ENCODE results near the gene AQR.
"Not testable (repeated sequence)": the region's sequence is repeated elsewhere in the genome, so short reads cannot be mapped to it uniquely, and the experiment has no call there.

The AQR gene

DNA sequence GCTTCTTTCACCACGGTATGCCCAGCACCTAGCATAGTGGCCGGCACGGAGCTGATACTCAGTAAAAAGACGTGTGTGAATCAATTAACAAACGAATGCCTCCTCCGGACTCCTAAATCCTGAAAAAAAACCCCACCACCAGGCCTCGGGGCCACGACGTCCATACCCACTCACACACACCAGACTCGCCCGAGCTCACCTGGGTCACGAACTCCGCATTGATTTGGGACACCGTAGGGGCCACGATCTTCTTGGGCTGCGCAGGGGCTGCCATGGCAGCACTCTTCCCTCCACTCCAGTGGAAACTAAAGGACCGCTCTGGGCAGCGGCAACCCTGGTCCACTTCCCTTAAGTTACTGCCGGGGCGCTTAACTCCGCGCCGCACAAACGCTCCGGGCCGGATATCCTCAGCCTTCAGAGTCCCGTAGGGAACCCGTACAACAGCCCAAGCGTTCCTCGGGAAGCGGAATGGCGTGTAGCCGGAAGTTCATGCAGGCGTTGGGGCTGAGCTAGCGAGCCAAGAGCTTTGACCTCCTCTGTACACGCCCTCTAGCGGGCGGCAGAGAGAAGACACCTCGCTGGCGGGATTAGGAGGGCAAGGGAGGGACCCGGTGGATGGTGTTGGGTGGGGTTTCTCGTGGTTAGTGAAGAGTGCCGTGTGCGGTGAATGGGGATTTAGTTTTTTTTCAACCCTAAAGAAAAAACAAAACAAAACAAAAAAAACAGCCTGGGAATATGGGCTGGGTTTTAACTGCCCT lies at the start of gene AQR:
AQR (minus strand) TSS at position 403 of the 758 bp plus-strand sequence; CDS start at position 274, 129 bp downstream.
- DNase-seq (ENCODE audit: low read depth), result peak; percentile 84

GRCh38 chr15:35014241-35014640 lies 44.7 kb upstream of the AQR start:
- DNase-seq (ENCODE audit: low read depth), result no peak

GRCh38 chr15:35013370-35013769 lies 43.8 kb upstream of the AQR start:
- DNase-seq (ENCODE audit: low read depth), result no peak

DNA sequence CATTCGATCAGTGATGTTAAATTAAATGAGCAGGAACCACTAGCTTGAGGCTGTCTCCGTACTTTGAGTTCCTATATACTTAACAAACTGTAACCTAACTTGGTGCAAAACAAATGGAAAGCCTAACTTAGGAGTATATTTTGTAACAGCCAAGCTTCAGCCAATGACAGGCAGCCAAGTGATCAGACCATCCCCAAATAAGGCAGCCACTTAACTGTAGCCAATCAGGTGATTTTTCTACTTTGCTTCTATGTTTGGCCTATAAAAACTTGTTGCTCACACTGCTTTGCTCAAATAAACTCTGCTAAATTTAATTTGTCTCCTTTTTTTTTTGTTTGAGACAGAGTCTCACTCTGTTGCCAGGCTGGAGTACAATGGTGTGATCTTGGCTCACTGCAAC lies 37.9 kb upstream of the AQR start:
- DNase-seq (ENCODE audit: low read depth), result no peak

- DNase-seq (ENCODE audit: low read depth), result no peak
Measured at GRCh38 chr15:35005933-35006332, 36.4 kb upstream of the AQR start.

GRCh38 chr15:35003928-35004327 lies 34.4 kb upstream of the AQR start:
- DNase-seq (ENCODE audit: low read depth), result no peak

GRCh38 chr15:35000511-35000910 lies 31.0 kb upstream of the AQR start:
- DNase-seq (ENCODE audit: low read depth), result no peak

GRCh38 chr15:34999906-35000305 lies 30.4 kb upstream of the AQR start:
- no peak for DNase-seq (ENCODE audit: low read depth)

- DNase-seq (ENCODE audit: low read depth), result no peak
Measured at GRCh38 chr15:34994925-34995324, 25.4 kb upstream of the AQR start.

- DNase-seq (ENCODE audit: low read depth), result no peak
Measured at GRCh38 chr15:34993877-34994276, 24.3 kb upstream of the AQR start.

- DNase-seq (ENCODE audit: low read depth), result no peak
Measured at GRCh38 chr15:34993412-34993811, 23.9 kb upstream of the AQR start.

GRCh38 chr15:34988027-34988902 lies 18.7 kb upstream of the AQR start, which contains the start of gene ZNF770:
Gene ZNF770 (minus strand): TSS chr15:34988287. CDS start chr15:34983434, 4,853 bp downstream.
- DNase-seq (ENCODE audit: low read depth), result peak; percentile 81

GRCh38 chr15:34987609-34988026 lies 18.1 kb upstream of the AQR start:
- no peak for DNase-seq (ENCODE audit: low read depth)

DNA sequence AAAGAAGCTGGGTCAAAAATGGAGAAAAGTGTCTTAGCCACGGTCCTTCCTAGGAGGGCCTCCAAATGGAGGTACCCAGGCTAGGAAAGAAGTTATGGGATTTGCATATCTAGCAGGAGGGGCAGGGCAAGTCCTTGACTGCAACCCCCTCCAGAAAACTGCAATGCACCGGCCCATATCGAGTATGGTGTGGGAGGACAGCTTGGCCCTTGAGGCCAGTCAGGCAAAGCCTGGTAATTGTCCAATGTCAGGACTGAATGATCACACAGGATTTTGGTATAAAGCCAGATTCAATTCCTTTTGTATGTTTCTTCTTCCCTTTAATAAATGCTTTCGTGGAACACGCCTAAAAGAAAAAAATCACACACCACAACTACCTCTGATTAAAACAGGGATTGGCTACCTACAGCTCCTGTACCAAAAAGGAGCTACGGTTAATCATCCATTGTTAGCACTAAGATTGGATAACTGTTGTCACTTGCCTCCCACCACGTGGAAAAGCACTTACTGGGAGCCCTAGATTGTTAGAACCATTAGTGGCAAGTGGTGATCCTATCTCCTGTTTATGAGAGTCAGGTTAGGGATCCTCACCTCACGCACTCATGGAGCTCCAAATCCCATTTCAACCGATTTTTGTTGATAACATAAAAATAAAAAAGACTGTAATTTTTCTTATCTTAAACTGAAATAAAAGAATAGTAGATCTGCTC lies 17.4 kb upstream of the AQR start:
- DNase-seq (ENCODE audit: low read depth), result no peak

GRCh38 chr15:34986326-34986725 lies 16.8 kb upstream of the AQR start:
- DNase-seq (ENCODE audit: low read depth), result no peak

DNA sequence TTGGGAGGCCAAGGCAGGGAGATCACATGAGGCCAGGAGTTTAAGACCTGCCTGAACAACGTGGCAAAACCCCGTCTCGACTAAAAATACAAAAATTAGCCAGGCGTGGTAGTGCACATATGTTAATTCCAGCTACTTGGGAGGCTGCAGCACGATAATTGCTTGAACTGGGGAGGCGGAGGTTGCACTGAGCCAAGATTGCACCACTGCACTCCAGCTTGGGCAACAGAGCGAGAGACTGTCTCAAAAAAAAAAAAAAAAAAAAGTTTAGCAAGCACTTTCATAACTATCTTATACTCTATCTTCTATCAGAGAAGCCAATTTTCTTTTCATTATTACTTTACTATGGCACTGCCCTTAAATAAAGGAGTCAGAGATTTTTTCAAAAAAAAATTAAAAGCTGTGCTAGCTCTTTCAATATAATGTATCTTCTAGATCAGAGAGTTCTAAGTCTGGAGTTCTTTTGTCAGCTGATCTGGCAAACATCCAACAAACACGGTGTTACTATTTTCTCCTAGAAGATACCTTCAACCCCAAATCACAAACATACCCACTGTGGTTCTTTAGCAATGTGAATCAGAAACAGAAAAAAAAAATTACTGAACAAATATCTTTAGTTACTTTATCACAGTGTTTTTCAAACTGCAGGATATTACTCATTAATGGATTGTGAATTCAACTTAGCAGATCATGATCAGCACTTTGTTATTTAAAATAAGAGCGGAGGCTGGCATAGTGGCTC lies 15.5 kb upstream of the AQR start:
- DNase-seq (ENCODE audit: low read depth), result no peak

GRCh38 chr15:34976743-34977142 lies 7.2 kb upstream of the AQR start:
- DNase-seq (ENCODE audit: low read depth), result no peak

- DNase-seq (ENCODE audit: low read depth), result no peak
Measured at GRCh38 chr15:34976073-34976472, 6.5 kb upstream of the AQR start.

DNA sequence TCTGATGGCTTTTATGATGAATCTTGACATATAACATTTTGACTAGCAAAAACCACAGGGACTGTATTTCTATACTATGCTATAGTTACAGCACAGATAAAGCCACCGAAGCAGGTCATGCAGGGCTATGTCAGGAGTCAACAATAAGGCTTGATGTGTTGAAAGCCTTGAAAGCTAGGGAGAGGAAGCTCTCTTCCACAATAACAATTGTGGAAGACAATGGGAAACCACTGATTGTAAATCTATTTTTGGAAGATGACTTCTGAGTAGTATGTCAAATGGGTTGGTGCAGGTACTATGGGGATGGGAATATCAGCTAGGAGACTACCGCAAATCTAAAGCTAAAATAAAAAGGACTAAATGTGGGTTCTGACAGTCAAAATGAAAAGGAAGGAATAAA lies 4.0 kb upstream of the AQR start:
- DNase-seq (ENCODE audit: low read depth), result no peak

DNA sequence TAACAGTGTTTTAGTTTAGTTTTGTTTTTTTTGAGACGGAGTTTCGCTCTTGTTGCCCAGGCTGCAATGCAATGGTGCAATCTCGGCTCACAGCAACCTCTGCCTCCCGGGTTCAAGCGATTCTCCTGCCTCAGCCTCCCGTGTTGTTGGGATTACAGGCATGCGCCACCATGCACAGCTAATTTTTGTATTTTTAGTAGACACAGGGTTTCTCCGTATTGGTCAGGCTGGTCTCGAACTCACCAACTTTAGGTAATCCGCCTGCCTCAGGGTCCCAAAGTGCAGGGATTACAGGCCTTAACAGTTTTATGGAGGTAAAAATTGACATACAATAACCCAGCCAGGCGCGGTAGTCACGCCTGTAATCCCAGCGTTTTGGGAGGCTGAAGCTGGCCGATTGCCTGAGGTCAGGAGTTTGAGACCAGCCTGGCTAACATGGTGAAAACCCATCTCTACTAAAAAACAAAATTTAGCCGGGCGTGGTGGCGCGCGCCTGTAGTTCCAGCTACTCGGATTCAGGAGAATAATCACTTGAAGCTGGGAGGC lies 629 bp upstream of the AQR start:
- not testable (repeated sequence) for DNase-seq (ENCODE audit: low read depth)

DNA sequence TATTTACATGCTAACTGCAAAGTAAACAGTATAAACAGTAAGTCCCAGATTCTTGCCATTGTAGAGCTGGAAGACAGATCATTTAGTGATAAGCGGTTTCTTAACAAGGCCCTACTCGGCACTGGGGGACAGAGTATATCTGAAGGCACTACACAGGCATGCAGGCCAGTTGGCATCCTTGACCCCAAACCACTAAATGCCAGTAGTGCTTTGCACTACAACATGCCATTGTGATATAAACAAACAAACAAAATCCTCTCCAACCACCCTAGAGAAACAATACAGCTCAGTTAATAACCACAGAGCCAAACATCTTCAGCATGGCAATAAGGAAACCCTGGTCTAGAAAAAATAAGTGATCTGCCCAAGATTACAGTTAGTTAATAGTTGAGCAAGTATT lies 5.3 kb downstream of the AQR start:
- no peak for DNase-seq (ENCODE audit: low read depth)

Measured in activated T-cell treated with anti-CD3 and anti-CD28 coated beads for 48 hours (primary cell).